Amygdala (tissue), 56 donors: ENCODE results near the gene CD276.
"Not testable (repeated sequence)": the region's sequence is repeated elsewhere in the genome, so short reads cannot be mapped to it uniquely, and the experiment has no call there.

Source experiments
- DNase-seq, 56 donors: peaks; one replicate each; lab custom pipeline; 2025; lab: John Stamatoyannopoulos, UW

Gene CD276

DNA sequence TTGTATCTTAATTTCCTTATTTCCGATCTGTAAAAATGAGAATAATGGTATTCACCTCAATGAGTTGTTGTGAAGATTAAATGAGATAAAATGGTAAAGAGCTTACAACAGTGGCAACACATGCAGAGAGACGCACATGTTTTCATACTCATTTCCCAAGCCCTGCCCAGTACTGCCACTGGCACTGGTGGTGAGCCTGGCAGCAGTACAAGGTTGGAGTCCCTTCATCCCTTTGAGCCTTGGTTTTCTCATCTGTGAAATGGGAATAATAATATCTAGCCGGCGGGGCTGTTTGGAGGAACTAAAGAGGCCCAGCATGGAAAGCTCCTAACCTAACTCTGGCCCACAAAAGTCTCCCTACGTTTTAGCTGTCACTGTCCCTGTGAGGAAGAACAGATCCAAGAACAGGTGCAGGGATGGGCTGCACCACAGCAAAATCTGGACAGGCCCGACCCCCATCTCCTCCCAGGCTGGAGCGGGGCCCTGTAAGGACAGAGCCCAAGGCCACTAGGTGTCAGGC lies 866 bp upstream of the CD276 start:
- DNase-seq, result no peak

DNA sequence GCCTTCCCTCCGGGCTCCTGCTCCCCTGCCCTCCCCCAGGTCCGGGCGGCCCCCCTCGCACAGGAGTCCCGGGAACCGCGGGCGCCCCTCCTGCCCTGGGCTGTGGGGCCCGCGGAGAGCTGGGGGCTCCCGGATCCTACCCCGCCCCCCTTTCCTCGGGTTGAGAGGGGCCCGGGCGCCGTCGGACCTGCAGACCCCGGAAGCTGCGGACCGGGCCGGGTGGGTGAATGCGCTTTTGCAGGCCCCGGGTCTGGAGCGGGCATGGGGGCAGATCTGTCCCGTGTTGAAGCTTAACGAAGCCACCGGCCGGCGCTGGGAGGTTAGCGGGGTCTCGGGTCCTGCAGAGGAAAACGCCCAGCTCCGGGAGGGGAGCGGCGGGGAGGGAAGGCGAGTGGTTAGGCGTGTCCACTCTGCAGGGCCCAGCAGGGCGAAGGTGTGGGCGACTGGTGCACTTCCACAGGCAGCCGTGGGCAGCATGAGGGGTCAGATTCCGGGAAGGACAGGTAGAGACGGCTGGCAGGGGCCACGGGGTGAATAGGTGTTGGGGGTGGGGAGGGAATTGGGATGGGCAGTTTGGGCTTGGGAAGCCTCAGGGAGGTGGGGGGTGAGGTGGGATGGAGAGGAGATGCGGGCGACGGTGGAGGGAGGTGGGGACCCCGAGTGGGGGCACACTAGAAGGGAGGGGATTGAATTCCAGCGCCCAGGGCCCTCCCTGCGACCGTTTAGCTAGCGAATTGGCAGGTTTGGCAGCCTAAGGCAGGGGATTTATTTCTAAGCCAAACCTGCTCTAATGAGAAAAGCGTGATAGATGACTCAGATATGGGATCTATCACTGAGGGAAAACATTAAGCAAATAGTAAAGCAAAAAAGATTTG lies 635 bp downstream of the CD276 start:
- no peak for DNase-seq

DNA sequence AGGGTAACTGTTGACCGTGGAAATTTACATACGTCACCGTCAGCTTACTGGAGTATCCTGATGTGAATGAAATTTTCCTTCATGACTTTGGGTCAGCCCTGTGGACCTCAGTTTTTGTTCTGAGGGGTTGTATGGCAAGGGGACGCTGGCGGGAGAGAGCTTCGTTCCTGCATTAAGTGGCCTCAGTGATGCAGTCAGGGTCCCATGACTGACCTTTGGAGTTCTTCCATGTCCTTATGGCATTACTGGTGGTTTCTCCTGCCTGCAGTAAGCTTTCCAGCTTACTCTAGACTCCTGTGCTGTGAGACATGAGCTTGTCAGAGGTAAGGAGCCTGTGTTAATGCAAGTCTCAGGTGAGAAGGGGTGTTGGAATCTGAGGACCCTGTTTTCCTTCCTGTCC lies 1.8 kb downstream of the CD276 start:
- no peak for DNase-seq

DNA sequence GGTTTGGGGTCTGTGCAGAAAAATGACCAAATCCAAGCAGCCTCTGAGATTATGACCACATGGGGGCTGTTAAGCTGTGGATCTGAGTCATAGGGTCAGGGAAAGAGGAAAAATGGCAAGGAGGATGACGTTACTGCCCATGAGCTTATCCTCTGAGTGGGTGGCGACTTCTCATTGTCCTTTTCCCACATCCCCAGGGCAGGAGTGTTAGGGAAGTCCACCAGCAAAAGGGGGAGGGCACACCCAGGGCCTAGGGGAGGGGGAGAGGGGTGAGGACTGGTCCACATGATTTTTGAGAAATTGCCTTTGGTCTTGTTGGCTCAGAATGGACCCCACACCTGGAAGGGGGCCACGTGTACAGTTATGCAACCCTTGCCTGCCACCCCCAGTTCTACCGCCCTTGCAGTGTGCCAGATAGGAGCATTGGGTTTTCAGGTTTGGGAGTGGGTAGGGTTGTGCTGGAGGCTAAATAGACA lies 2.6 kb downstream of the CD276 start:
- DNase-seq, result no peak

DNA sequence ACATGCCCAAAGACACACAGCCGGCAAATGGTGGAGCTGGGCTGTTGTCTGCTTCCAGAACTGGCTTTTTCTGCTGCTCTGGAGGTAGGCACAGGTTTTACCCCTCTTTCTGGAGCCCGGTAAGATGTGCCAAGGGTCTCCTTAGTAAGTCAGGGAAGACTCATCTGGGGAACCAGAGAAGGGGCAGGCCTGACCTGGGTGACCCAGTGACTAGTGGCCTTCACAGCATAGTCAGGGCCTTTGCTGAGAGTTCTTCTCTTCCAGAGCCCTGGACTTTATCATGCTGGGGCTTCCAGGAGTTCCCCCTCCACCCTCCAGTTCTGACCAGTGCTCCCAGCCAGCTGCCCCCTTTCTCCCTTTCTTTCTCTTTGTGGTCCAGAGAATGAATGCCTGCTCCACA lies 3.2 kb downstream of the CD276 start:
- DNase-seq, result no peak

DNA sequence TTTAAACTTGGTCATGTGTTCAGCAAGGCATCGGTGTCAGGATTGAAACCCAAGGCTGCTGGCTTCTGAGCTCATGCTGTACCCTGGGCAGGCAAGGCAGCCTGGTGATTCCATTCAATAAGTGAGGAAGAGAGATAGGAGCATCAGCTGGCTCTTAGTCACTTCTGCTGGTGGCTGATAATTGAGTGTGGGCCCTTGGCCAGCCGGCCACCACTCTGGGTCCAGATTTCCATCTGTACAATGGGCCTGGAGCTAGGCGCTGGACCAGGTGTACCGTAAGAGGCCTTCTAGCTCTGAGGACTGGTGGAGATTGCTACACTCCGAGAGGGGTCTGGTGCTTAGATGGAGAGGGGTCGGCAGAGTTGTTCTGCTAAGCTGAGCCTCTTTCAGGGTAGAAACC lies 4.3 kb downstream of the CD276 start:
- DNase-seq, result no peak

DNA sequence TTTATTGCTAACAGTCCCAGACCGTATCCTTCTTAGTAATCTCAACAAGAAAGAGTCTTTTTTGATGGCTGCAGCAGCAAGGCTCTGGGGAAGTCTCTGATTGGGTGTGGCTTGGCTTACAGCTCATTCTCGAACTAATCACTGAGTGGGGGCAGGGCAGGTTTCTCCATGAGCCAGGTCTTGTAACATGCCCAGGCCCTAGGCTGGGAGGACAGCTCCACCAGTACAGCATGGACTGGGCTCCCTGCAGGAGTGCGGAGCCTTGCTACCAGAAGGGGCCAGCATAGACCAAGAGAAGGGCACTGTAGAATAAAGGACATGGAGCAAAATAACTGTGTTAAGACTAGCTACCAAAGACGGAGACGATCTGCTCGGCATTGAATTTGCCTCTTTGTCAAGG lies 7.2 kb downstream of the CD276 start:
- peak in 11 of 56 donors; percentile 13 to 37 (median 21) for DNase-seq

DNA sequence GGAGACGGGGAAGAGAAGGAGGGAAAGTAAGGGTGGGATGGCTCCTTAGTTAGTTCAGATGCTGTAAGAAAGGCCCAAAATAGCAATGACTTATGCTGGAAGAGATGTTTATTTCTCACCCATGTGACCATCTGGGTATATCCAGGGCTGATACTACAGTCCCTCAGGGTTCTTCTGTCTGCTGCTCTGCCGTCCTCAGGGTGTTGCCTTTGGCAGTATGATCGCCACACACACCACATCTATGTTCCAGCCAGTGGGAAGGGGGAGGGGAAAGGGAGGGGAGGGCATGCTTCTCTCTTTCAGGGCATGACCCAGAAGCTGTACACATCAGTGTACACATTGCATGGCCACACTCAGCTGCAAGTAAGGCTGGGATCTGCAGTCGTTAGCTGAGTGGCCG lies 10.2 kb downstream of the CD276 start:
- DNase-seq, result no peak

DNA sequence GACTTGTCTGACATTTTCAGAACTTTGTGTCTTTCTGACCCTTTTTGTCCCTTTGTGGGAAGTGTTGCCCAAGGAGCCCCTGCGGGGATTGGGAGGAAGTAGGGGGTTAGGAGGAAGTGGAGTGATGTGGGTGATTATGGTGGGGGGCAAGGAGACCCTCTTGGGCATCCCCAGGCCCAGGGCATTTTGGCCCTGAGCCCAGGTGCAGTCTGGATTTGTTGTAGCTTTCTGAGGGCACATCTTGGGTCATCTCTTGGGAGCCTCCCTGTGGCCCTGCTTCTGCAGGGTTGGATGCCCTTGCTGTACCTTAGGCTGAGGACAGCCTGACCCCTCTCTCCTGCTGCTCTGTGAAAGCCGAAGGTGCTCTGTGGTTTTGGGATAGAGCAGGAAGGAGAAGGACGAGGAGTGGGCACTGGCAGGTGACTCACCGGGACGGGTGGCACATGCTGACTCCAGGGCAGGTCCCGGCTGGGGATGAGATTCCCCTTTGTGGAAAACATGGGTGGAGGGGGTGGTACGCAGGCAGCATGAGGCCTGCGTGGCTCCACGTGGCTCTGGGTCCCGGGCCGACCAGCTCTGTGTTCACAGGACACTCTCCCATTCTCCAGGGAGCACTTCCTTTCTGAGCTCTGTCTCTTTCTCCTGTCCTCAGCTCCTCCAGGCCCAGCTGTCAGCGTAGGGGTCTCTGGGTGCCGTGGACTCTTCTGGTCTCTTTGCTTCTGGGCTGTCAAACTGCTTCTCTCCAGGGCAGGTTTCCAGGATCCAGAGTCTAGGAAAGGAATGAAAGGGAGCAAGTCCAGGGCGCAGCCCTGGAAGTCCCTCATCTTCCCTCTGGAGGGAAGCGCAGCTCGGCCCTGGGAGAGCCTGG lies 11.8 kb downstream of the CD276 start:
- DNase-seq, result no peak

DNA sequence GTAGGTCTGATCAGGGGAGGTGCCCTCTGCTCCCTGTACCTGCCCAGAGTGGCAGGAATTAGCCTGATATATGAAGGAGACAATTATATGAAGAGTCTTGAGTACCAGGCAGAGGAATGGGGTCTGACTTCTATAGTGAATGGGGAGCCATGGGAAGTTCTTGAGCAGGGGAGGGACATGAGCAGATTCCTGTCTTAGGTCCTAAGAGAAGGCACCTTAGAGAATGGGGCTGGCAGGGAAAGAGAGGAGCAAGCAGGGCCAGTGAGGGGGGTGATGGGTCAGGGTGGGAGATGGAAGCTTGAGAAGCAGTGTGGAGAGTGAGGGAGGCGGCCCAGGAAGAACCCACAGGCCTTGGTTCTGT lies 12.4 kb downstream of the CD276 start:
- DNase-seq, result no peak

DNA sequence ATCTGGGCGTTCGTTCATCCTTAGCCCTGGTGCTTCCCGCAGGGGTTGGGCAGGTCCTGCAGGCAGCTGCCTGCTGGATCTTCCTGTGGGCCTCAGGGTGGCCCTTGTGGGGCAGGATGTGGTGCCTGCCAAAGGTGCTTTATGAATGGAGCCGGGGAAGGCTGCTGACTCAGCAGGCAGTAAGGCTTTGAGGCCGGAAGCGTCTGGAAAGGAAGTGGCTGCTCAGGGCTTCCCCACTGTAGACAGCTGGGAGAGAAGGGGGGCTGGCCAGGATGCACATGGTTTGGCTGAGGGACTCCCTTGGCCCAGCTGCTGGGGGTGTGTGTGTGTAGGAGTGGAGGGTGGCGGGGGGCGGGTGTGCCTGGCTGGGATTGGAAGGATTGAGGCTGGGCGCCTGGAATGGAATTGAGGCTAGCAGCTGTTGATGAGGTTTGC lies 12.9 kb downstream of the CD276 start:
- peak in 52 of 56 donors; percentile 13 to 82 (median 61) for DNase-seq

DNA sequence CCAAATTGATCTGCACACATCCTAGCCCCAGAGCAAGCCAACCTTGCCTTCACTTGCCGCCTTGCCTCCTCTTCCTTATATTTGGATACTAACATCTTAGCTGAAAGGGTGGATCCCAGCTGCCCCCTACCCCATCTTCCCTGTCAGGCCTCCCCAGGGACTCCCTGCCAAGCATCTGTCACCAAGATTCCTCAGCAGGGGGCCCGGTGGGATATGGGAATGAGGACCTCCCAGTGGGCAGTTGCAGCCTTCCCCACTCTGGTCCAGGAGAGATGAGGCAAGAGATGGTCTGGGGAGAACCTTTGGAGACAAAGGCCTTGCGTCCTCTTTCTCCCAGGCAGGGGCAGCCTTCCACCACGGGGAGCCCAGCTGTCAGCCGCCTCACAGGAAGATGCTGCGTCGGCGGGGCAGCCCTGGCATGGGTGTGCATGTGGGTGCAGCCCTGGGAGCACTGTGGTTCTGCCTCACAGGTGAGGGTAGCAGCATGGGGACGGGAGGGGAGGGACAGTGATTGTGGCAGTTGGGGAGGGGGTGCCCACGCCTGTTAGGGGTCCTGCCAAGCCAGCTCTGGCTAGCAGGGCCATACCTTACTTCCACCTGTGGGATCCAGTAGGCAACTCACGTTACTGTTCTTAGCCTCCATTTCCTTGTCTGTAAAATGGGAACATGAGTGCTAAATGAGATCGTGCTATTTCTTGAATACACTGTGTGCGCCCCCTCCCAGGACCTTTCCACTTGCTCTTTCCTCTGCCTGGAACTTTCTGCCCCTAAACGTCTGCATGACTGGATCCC lies 15.3 kb downstream of the CD276 start:
- no peak for DNase-seq

DNA sequence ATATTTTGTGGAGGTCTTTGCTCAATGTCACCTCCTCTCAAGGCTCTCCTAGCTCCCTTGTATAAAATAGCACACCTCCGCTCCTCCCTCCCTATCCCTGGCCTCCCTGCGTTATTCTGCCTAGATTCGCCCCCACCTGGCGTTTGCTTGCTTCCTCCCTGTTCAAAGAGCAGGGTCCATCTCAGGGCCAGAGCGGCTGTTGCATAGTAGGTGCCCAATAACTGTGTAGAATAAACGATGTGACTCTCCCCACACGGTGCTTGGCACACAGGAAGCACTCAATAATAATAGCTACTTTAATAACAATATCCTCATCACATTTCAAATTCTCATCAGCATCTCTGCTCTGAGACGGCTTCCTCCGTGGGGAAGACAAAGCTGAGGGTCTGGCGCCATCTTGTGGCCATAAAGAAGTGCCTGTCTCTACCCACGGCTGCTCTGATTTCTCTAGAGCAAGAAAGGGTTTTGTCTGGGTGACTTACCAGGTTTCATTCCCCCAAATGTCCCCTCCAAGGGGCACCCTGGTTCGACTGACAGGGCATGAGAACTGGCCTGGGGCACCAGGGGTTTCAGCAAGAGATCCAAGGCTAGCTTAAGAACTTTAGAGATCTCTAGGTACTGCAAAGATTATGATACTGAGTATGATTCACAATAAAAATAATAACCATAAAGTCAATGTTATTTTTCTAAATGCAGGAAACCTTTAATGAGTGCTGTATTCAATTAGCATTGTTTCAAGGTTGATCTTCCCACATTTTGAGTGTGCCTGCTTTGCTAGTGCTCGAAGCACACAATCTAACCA lies 16.1 kb downstream of the CD276 start:
- DNase-seq, result peak in 50 of 56 donors; percentile 6 to 88 (median 54)

DNA sequence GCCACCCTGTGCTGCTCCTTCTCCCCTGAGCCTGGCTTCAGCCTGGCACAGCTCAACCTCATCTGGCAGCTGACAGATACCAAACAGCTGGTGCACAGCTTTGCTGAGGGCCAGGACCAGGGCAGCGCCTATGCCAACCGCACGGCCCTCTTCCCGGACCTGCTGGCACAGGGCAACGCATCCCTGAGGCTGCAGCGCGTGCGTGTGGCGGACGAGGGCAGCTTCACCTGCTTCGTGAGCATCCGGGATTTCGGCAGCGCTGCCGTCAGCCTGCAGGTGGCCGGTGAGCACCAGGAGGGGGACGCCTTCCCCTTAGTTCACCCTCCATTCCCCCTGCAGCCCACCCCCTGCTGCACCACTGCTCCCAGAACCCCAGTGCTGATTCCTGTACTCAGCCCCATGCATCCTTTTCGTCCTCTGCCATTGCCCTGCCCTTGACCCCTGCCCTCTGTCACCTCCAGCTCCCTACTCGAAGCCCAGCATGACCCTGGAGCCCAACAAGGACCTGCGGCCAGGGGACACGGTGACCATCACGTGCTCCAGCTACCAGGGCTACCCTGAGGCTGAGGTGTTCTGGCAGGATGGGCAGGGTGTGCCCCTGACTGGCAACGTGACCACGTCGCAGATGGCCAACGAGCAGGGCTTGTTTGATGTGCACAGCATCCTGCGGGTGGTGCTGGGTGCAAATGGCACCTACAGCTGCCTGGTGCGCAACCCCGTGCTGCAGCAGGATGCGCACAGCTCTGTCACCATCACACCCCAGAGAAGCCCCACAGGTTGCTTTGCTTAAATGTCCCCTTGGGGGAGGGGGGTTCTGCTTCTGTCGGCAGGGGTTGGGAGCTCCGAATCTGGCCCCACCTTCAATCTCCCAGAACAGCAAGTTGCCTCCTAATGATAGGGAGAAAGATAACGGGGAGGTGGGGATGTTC lies 18.4 kb downstream of the CD276 start:
- DNase-seq, result not testable (repeated sequence)

DNA sequence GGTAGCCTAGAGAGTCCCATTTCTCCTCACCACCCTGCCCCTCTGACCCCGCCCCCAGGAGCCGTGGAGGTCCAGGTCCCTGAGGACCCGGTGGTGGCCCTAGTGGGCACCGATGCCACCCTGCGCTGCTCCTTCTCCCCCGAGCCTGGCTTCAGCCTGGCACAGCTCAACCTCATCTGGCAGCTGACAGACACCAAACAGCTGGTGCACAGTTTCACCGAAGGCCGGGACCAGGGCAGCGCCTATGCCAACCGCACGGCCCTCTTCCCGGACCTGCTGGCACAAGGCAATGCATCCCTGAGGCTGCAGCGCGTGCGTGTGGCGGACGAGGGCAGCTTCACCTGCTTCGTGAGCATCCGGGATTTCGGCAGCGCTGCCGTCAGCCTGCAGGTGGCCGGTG lies 19.4 kb downstream of the CD276 start:
- not testable (repeated sequence) for DNase-seq

DNA sequence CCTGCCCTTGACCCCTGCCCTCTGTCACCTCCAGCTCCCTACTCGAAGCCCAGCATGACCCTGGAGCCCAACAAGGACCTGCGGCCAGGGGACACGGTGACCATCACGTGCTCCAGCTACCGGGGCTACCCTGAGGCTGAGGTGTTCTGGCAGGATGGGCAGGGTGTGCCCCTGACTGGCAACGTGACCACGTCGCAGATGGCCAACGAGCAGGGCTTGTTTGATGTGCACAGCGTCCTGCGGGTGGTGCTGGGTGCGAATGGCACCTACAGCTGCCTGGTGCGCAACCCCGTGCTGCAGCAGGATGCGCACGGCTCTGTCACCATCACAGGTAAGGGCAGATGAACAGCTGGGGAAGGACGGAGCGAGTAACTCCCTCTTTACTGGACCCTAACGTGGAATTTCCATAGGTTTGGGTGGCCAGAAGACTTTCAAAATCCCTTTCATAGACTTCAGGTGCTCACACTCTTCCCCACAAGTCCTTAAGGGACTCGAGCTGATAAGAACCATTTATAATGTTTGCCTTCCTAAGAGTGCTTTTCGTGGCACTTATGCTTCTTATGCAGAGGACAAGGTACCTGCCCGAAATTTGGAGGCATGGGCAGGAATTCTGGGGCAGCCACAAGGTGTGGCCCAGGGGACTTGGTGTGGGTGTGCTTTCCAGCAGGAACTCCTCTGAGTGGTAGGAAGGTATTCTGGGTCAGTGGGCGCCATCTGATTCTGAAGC lies 20.1 kb downstream of the CD276 start:
- DNase-seq, result not testable (repeated sequence)

DNA sequence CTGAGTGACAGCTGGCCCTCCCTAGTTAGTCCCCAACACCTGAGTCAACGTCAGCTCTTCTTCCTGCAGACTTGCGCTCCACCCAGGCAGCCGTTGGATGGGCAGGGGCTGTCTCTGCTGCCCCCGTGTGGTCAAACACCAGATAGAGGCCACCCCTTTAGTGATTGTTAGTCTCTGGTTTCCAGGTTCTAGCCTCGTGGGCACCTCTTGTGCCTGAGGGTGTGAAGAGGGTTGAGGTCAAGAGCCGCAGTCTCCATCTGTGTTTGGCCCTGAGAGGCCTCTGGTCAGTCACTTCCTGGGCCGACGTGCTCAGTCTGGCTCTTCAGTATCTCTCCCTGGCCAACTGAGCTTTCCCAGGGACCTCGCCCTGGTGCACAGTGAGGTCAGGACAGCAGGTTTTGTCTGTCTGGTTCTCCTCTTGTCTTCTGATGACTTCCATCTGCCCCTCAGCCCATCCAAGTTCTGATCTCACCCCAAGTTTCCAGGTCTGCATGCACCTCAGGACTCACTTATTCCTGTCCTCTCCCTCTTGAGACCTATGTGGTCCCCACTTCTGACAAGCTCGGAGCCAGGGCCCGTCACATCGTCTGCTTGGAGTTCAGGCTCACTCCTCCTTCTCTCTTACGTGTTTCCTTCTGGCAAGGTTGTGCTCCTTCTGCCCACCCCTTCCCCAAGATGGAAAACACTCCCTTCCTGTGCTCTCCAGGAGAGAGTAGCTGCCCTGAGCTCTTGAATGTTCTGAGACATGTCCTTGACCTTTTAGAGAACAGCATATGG lies 20.9 kb downstream of the CD276 start:
- DNase-seq, result peak in 22 of 56 donors; percentile 7 to 51 (median 26)
